Measurements from ENCODE around the gene CFAP299. TPM values are rescaled to one million over a fixed set of nuclear protein-coding genes. Genes with fewer than 3 reads are reported as not detected.

The CFAP299 gene
- total RNA-seq, 2 experiments from 2014 or later: not detected

DNA sequence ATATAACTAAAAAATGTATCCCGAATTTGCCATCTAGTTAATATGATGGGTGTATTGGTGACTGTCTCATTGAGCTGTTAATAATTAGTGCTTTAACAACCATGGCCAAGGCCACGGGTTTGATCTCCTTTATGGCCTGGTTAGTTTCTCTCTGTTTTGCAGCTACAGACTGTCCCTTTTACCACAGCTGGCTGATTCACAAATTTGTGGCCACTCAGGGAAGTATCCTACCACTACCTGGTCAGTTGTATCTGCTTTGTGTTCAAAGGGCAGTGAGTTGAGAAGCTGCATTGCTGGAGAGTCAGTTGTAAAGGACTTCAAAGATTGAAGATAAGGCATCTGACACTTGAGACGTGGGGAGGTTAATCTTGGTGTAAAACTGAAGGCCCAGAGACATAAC lies 475.9 kb downstream of the CFAP299 start:
- DNase-seq (no peak), ATAC-seq (no peak)
- intact Hi-C loops (cut with DNase I, micrococcal nuclease): no loop called here
- Mint-ChIP-seq H3K4me3 (no peak overlapping the region), H3K27me3 (no peaks in the 10 kb centered on the region), H3K4me1 (no peaks in the 10 kb centered on the region), H3K27ac (no peak overlapping the region), H3K9me3 (ENCODE audit: low read depth) (no peaks in the 10 kb centered on the region), H3K36me3 (ENCODE audit: low read depth) (no peaks in the 10 kb centered on the region)
- ChIA-PET POLR2A (no interaction called here), CTCF (interaction anchor here (1.2 to 1.8 kb wide), 3 partner anchors 8 to 14 kb away, joined by 3 to 4 read pairs (median 3); no protein-coding TSS in a partner anchor)

DNA sequence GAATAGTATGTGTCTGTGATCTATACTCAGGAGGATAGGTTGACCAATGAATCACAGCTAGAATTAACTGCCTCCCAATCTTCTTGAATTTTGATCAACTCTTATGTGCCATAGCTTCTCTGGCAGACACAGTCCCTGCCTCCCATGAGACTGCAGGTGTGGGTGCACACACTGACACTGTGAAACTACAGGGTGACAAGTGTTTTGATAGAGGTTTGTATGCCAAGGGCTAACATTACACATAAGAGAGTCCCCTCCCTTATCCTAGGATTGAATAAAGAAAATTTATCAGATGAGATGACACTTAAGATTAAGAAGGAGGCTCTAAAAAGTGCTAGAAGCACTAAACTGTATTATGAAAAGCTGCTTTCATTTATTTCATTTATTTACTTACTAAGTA lies 476.6 kb downstream of the CFAP299 start:
- intact Hi-C loops (cut with DNase I, micrococcal nuclease): no loop called here
- Mint-ChIP-seq H3K27me3 (no peaks in the 10 kb centered on the region), H3K27ac (no peak overlapping the region), H3K4me1 (no peaks in the 10 kb centered on the region), H3K9me3 (ENCODE audit: low read depth) (no peaks in the 10 kb centered on the region), H3K4me3 (no peak overlapping the region), H3K36me3 (ENCODE audit: low read depth) (no peaks in the 10 kb centered on the region)
- ChIA-PET CTCF (interaction anchor here (0.7 to 1.8 kb wide), 3 partner anchors 9 to 42 kb away, joined by 3 to 4 read pairs (median 3); no protein-coding TSS in a partner anchor), POLR2A (no interaction called here)
- ATAC-seq (no peak), DNase-seq (no peak)

DNA sequence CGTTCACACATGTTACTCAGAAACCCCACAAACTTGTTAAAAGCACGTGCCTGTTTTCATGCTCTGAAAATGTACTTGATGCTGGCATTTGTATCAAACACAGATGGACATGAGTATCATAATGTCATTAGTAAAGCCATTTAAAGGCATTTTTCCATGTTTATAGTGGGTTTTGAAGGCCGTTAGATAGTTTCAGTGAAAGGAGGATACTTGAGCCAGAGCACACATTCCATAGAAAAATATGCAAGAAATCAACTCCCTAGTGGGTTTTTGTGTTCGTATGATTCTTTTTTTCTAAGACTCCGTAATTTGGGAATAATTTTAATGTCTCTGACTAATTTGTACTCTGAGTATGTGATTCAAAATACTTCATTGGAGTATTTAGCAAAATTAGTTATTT lies 478.7 kb downstream of the CFAP299 start:
- Mint-ChIP-seq H3K27me3 (no peaks in the 10 kb centered on the region), H3K4me3 (no peak overlapping the region), H3K4me1 (no peaks in the 10 kb centered on the region), H3K36me3 (ENCODE audit: low read depth) (no peaks in the 10 kb centered on the region), H3K27ac (no peak overlapping the region), H3K9me3 (ENCODE audit: low read depth) (no peaks in the 10 kb centered on the region)
- intact Hi-C loops (cut with DNase I, micrococcal nuclease): no loop called here
- CTCF ChIA-PET: no interaction called here
- POLR2A ChIA-PET: no interaction called here
- no peak for ATAC-seq
- no peak for DNase-seq

DNA sequence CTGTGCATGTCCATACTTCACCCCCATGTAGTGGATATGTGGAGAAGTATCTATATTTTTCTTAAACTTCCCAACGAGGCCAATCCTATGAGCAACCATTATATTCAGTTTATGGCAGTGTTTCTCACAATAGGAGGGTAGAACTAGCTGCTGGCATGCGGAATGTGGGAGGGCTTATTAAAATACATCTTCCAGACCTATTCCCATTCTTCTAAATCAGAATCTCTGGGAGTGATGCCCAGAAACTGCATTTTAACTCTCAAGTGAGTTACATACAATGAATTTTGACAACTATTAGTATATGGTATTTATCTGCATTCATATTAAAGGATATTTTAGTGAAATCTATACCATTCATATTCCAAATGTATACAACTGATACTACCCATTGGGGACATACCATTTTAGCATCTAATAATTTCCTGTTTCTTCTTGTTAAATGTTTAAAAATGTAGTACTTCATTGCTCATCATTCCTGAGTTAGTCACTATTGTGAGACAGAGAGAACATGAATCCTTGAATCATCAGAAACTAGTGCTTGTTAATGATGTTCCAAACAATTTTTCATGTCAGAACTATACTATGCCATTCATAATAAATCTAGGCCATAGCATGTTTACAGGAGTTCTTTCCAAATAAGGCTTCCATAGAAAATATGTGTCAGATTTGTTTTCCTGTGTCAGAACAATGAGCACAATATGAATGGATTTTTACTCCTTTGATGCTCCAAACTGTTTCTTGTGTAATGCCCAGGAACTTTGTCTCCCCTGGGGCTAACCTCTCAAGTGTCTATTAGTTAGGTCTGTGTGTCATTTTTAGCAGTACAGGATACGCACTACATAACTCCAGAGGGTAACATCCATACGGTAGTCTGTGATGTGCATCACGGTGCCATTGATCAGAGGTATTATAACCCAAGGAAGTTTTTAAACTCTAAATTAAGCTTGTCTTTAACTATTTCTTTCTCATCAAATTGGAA lies 496.1 kb downstream of the CFAP299 start:
- intact Hi-C loops (cut with DNase I, micrococcal nuclease): no loop called here
- Mint-ChIP-seq H3K27me3 (no peaks in the 10 kb centered on the region), H3K4me1 (no peaks in the 10 kb centered on the region), H3K9me3 (ENCODE audit: low read depth) (peaks cover 5% of the 10 kb centered on the region), H3K4me3 (no peak overlapping the region), H3K36me3 (ENCODE audit: low read depth) (no peaks in the 10 kb centered on the region), H3K27ac (no peak overlapping the region)
- ChIA-PET CTCF (interaction anchor here (0.9 kb wide), 1 partner anchor 53 kb away, joined by 3 read pairs; no protein-coding TSS in a partner anchor), POLR2A (no interaction called here)
- DNase-seq: no peak
- ATAC-seq: no peak

- ChIA-PET CTCF (no interaction called here), POLR2A (no interaction called here)
- Mint-ChIP-seq H3K27me3 (no peaks in the 10 kb centered on the region), H3K9me3 (ENCODE audit: low read depth) (peaks cover 5% of the 10 kb centered on the region), H3K4me1 (peaks cover 19% of the 10 kb centered on the region), H3K36me3 (ENCODE audit: low read depth) (no peaks in the 10 kb centered on the region), H3K4me3 (no peak overlapping the region), H3K27ac (no peak overlapping the region)
- ATAC-seq (no peak), DNase-seq (no peak)
- intact Hi-C loops (cut with DNase I, micrococcal nuclease): no loop called here
Observed at GRCh38 chr4:80839281-80839680, 503.8 kb downstream of the CFAP299 start.

DNA sequence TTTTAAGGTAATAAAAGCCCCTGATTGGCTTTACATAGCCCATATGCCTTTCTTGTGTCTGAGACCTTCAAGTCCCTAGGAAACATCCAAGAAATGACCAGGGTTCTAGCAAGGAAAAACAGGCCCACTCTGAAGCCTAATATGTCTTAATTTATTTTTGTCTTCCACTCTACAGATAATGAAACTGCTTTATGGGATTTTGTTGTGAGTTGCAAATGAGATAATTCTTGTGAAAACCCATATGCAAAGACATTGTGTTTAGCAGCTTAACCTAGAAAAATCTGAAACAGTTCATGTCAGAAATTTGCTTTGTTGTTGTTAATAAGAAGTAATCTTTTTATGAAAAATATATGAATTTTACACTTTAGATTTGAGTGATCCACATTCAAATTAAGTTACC lies 504.3 kb downstream of the CFAP299 start:
- H3K27me3 Mint-ChIP-seq: no peaks in the 10 kb centered on the region
- ChIA-PET POLR2A (no interaction called here), CTCF (no interaction called here)
- no peaks in the 10 kb centered on the region for H3K36me3 Mint-ChIP-seq (ENCODE audit: low read depth)
- intact Hi-C loops (cut with DNase I, micrococcal nuclease): no loop called here
- ATAC-seq (no peak), DNase-seq (no peak)
- no peak overlapping the region for H3K4me3 Mint-ChIP-seq
- peaks cover 19% of the 10 kb centered on the region for H3K4me1 Mint-ChIP-seq
- H3K9me3 Mint-ChIP-seq (ENCODE audit: low read depth): peaks cover 5% of the 10 kb centered on the region
- H3K27ac Mint-ChIP-seq: no peak overlapping the region

DNA sequence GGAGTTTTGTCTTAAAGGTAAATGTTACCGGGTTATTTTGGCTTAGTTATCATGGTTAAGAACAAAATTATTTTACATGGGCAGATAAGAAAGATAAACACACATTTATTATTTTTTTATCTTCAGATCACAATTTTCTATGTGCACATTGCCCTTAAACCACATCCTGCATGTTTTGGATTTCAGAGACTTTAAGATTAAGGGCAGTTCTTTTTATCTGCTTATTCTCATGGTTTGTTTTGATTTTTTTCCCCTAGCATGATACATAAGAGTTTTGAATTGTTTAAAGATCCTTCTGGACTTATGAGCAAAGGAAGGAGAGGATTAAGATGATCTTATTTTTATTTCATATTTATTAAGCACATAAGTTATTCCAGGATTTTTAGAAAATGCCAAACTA lies 504.9 kb downstream of the CFAP299 start:
- peaks cover 19% of the 10 kb centered on the region for H3K4me1 Mint-ChIP-seq
- H3K36me3 Mint-ChIP-seq (ENCODE audit: low read depth): no peaks in the 10 kb centered on the region
- peaks cover 6% of the 10 kb centered on the region for H3K9me3 Mint-ChIP-seq (ENCODE audit: low read depth)
- no peak for DNase-seq
- no peak overlapping the region for H3K27ac Mint-ChIP-seq
- intact Hi-C loops (cut with DNase I, micrococcal nuclease): no loop called here
- no peaks in the 10 kb centered on the region for H3K27me3 Mint-ChIP-seq
- no peak overlapping the region for H3K4me3 Mint-ChIP-seq
- no peak for ATAC-seq
- ChIA-PET POLR2A (no interaction called here), CTCF (no interaction called here)

- H3K9me3 Mint-ChIP-seq (ENCODE audit: low read depth): peaks cover 7% of the 10 kb centered on the region
Observed at GRCh38 chr4:80841587-80842281, 506.2 kb downstream of the CFAP299 start.

DNA sequence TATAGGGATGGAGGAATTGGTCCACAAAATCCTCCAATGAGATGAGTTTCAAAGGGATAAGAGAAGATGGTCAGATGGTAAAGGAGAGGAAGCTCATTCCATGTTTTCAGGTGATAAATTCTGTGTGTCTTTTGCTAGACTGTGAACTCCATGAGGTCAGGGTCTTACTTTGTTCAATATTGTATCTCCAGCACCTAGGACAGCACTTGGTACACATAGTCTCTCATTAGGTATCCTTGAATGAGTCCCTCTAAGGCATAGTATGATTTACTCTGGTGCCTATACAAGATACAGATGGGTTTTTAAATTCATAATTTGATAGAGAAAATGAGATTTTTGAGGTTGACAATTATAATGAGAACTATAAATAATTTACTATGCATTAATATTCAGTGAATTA lies 510.7 kb downstream of the CFAP299 start:
- Mint-ChIP-seq H3K9me3 (ENCODE audit: low read depth) (peaks cover 2% of the 10 kb centered on the region), H3K27me3 (peaks cover 2% of the 10 kb centered on the region), H3K4me1 (peaks cover 7% of the 10 kb centered on the region), H3K36me3 (ENCODE audit: low read depth) (no peaks in the 10 kb centered on the region), H3K27ac (no peak overlapping the region), H3K4me3 (no peak overlapping the region)
- POLR2A ChIA-PET: no interaction called here
- CTCF ChIA-PET: no interaction called here
- no peak for ATAC-seq
- intact Hi-C loops (cut with DNase I, micrococcal nuclease): no loop called here
- no peak for DNase-seq

More at GRCh38 chr4:80841587-80842281, 506.2 kb downstream of the CFAP299 start:
- intact Hi-C loops (cut with DNase I, micrococcal nuclease): no loop called here
- H3K4me3 Mint-ChIP-seq: no peak overlapping the region
- H3K36me3 Mint-ChIP-seq (ENCODE audit: low read depth): no peaks in the 10 kb centered on the region
- POLR2A ChIA-PET: no interaction called here
- H3K4me1 Mint-ChIP-seq: peaks cover 19% of the 10 kb centered on the region
- H3K27ac Mint-ChIP-seq: no peak overlapping the region
- CTCF ChIA-PET: no interaction called here
- no peaks in the 10 kb centered on the region for H3K27me3 Mint-ChIP-seq
- DNase-seq: no peak
- ATAC-seq: no peak

GRCh38 chr4:80852061-80852460 lies 516.5 kb downstream of the CFAP299 start:
- DNase-seq (no peak), ATAC-seq (no peak)
- POLR2A ChIA-PET: no interaction called here
- Mint-ChIP-seq H3K9me3 (ENCODE audit: low read depth) (peaks cover 2% of the 10 kb centered on the region), H3K27me3 (peaks cover 2% of the 10 kb centered on the region), H3K4me3 (no peak overlapping the region), H3K4me1 (no peaks in the 10 kb centered on the region), H3K27ac (no peak overlapping the region), H3K36me3 (ENCODE audit: low read depth) (no peaks in the 10 kb centered on the region)
- intact Hi-C loops (cut with DNase I, micrococcal nuclease): no loop called here
- CTCF ChIA-PET: interaction anchor here (1.0 kb wide), 1 partner anchor 10 kb away, joined by 3 read pairs; no protein-coding TSS in a partner anchor

DNA sequence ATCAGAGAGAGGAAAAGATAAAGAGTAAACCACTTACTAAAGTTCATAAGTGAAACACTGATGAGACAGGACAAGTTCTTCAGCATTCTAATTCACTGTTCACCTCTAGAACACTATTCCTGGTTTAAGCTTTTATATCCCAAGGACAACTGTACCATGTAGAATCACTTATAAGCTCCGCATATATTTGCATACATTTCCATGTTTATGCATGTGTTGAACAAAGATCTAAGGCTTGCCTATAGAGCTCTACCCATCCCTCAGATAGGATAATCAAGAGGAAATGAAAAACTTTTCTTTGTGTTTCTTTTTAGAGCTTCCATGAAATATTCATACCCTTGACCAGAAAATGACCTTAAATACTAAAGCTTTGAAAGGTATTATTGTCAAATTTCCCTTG lies 538.0 kb downstream of the CFAP299 start:
- intact Hi-C loops (cut with DNase I, micrococcal nuclease): no loop called here
- DNase-seq (no peak), ATAC-seq (no peak)
- ChIA-PET CTCF (interaction anchor here (0.6 kb wide), 1 partner anchor 73 kb away, joined by 3 read pairs; no protein-coding TSS in a partner anchor), POLR2A (no interaction called here)
- H3K9me3 Mint-ChIP-seq (ENCODE audit: low read depth): no peaks in the 10 kb centered on the region
- H3K36me3 Mint-ChIP-seq (ENCODE audit: low read depth): no peaks in the 10 kb centered on the region
- H3K27ac Mint-ChIP-seq: no peak overlapping the region
- H3K27me3 Mint-ChIP-seq: peaks cover 2% of the 10 kb centered on the region
- H3K4me1 Mint-ChIP-seq: peaks cover 1% of the 10 kb centered on the region
- no peak overlapping the region for H3K4me3 Mint-ChIP-seq

DNA sequence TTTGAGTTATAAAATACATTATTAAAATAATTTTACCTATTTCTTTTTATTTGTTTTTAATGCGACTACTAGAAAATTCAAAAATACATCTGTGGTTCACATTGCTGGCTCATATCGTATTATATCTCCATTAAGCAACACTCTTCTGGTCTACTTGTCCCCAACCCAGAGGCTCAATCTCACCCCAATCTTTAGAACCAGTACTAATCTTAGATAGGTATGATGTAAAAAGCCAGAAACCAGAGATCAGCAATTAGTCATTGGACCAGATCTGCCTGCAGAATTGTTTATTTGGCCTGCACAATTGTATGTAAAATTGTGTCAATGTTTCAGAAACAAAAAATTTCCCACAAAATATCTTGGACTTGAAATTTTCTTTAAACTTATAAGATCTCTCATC lies 539.4 kb downstream of the CFAP299 start:
- peaks cover 1% of the 10 kb centered on the region for H3K4me1 Mint-ChIP-seq
- H3K27me3 Mint-ChIP-seq: peaks cover 5% of the 10 kb centered on the region
- ChIA-PET CTCF (no interaction called here), POLR2A (no interaction called here)
- H3K9me3 Mint-ChIP-seq (ENCODE audit: low read depth): no peaks in the 10 kb centered on the region
- DNase-seq: no peak
- H3K36me3 Mint-ChIP-seq (ENCODE audit: low read depth): no peaks in the 10 kb centered on the region
- no peak overlapping the region for H3K4me3 Mint-ChIP-seq
- no peak for ATAC-seq
- intact Hi-C loops (cut with DNase I, micrococcal nuclease): no loop called here
- H3K27ac Mint-ChIP-seq: no peak overlapping the region
